GM18858 (cell line): ENCODE measurements around the gene LRRC36.

Experiments
- ATAC-seq: cut with Tn5 transposase; IDR thresholded peaks from one replicate; pipeline ENCODE4 v1.9.1; 2021; ENCODE audit not compliant: unreplicated experiment

Gene LRRC36

DNA sequence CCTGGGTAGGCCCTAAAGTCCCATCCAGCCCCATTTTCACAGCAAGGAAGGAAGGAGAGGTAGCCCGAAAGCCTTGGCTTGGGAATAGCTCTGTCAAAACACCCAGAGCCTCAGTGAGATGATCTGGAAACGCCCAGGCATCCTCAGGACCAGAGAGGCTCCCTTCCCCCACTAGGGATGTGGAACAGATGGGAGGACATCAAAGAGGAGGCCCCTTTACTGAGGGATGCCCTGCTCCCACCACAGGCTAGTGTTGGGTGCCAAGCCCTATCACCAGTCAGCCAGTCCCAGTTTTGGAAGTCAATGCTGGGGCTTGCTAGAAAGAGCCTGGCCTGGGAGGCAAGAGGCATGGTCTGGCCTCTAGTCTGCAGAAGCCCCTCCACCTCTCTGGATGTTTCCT is 62.0 kb downstream of the LRRC36 start:
- no peak for ATAC-seq

- ATAC-seq, result no peak
Measured at GRCh38 chr16:67389911-67390815, 63.5 kb downstream of the LRRC36 start.

- no peak for ATAC-seq
Measured at GRCh38 chr16:67390816-67391423, 64.3 kb downstream of the LRRC36 start.

DNA sequence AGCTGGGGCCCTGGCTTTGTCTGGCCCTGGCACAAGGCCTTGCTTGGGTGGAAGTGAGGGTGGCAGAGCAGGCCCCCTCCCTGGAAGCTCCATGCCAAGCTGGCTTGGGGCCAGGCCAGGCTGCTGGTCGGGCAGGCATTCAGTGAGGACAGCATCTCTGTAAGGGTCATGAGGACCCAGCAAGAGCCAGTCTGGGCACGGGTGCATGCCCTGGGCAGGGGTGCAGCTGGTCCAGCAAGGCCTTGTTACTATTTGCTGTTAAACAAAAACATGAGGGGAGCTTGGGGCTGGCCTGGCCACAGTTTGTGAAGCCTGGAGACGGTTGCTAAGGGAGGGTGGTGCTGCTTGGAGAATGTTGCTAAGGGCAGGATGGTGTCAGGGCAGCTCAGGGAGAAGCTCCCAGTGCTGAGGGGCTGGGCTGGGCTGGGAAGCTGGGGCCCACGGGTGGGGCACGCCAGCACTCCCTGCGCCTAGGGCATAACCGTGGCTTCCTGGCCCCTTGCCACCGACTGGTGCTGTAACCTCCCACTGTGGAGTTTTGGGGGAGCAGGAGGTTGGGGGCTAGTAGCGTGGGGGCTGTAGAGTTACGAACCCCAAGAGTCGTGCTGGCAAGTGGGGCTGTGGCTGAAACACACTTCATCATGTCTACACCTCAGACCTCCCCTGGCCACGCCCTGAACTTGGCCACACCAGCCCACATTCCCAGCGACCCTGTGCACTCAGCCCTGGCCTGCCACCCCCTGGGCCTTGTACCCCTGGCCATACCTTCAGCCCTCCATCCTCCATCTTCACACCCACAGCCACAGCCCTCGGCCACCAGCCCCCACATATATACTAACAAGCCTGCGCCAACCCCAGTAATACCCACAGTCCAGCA is 65.0 kb downstream of the LRRC36 start:
- ATAC-seq, result no peak

DNA sequence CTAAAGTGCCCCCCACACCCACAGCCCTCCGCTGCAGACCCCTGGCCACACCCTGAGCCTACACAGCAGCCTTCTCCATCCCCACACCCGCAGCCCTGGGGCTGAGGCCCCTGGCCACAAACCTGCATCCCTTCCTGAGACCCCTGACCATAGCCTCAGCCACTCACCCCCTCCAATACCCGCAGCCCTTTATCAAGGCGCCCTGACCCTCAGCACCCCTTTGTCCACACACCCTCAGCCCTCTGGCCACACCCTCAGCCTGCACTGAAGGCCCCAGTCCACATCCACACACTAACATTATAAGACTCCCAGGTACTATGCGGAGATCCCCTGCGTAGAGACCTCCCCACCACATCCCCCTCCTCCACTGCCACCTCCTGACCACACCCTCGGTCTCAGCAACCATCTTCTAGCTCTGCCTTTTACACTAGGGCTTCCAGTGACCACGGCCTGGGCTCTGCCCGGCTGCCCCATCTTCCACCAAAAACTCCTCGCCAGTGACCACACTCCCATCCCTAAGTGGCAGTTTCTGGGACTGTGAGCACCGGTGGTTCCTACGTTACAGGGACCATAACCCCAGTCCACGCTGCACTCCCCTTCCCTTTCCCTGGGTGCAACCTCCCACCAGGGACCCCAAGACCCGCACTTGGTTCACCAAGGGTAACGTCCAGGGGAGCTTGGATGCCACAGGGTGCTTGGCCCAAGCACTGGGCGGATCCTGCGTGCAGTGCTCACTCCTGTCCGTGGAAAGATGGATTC is 65.9 kb downstream of the LRRC36 start:
- ATAC-seq, result no peak

DNA sequence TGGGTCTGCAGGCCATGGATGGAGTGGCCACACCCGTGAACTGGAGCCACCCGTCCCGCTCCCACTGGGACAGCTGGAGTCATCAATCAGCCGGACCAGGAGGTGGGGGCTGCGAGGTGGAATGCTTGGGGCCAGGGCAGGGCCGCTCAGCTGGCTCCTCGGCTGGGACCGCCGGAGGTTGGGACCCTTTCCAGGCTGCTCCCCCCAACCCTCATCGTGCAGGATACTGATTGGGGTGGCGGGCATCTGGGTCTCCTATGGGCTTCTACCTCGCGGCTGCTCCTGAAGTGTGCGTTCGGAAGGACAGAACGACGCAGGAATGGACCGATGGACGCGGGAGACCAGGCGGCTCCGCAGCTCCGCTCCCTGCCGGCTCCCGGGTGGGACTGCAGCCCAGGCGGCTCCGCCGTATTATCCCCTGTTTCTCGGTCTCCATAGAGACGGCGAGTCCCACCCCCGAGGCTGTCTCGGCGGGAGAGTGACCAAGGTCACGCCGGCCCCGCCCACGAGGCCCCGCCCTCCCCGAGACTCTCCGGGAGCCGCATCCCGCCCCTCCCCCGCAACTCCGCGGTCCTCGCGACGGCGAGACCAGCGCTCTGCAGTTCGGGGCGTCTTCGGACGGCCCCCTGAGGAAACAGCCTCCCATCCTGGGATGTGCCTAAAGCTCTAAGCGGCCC is 66.6 kb downstream of the LRRC36 start, which contains the start of gene TPPP3:
Gene TPPP3 (minus strand): TSS at position 388 of the 677 bp plus-strand sequence. CDS start 2,387 bp downstream, outside the sequence.
- ATAC-seq, result no peak

DNA sequence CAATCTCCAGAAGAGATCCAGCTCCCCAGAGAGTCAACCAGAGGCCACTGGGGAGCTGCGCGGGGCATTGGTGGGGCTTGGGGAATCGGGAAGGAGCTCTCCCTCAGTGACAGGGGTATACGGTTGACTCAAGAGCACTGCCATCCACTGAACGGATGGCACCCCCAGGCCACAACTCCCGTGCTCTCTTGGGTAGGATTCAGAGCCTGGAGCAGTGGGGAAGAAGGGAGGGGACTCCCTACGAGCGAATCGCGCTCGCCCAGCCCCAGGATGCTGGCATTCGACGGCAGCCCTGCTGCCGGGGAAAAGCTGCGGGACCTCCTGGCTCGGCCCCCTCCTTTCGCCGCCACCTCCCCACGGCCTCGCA is 67.2 kb downstream of the LRRC36 start:
- no peak for ATAC-seq

DNA sequence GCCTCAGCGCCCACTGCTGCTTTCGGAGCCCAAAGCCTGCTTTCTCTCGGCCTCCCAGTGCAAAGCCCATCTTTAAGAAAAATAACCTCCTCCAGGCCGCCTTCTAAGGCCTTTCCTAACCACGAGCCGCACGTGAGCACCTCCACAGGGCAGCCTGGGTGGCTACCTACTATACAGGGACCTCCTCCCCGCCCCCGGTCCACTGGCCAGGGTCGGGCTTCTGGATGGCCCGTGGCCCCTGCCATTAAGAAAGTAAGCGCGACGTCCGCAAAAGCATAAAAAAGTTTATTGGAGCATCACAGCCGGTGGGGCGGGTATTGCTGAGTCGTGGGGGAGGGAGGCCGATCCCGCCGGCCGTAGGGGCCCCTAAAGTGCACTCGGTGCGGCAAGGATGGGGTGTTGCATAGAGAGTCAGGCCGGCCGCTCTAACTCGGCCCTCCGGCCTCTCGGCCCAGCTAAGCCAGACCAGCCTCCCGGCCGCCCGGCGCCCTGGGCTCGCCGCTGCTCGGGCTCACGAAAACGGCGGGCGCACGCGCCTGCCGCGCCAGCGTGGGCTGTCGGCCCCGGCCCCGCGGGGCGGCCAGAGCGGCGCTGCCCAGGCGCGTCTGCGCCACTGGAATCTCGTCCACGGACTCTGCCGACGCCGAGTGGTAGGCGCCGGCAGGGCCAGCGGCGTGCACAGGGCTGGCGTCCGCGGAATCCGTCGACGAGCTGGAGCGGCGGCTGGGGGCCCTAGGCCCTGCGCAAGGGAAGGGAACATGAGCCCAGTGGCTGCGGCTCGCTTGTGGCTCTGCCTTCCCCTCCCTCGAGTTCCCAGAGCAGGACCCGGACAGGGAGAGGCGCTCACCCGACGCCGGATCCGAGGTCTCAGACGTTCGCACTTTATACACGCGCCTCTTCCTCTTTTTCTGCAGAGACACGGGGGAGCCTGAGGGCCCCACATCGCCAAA is 67.8 kb downstream of the LRRC36 start:
- no peak for ATAC-seq

DNA sequence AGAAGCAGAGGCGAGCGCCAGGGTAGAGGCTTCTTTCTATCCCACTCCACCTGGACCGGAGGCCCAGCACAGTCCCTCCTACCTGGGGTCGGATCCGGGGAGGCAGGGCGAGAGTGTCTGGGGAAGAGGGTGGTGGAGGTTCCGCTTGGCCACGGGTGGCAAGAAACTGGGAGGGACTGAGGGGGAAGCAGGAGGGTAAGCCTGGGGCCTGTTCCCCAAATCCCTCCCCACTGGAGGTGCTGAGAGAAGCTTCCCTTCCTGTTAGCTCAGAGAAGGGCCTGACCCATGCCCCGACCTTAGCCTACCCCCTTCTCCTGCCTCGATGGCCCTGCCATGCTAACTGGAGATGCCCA is 68.5 kb downstream of the LRRC36 start:
- ATAC-seq, result no peak

- no peak for ATAC-seq
Measured at GRCh38 chr16:67395458-67396158, 69.0 kb downstream of the LRRC36 start.

GRCh38 chr16:67396159-67397035 is 69.8 kb downstream of the LRRC36 start:
- no peak for ATAC-seq

GRCh38 chr16:67397036-67397801 is 70.6 kb downstream of the LRRC36 start:
- no peak for ATAC-seq

DNA sequence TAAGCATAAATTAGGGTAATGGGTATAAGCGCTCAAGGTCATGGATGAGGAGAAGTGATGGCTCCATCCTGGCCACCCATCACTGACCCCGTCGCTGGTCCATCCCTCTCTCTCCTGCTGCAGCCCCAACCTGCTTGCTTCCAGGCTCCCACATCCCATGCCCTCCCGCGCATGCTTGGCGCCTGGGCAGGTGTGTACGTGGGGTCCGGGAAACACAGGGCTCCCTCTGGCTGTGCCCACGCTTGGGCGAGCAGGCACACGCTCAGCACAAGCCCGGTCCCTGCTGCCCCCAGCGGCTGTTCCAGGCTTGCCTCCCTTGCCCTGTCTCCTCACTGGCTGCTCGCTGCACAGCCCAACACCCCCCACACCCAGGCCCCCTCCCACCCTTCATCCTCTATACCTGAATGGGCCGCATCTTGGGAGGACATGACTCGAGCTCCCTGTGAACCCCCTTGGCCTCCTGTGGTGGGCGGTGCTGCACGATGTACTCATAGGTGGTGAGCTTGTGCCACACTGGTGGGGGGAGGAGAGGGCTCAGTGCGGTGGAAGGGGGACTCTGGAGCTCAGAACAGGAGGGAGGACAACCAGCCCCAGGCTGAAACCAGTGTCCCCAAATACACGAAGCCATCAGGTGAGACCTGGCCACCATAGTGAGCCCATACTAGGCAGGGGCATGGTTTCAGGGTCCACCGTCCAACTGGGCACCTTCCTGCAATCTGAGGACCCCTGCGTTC is 71.4 kb downstream of the LRRC36 start:
- ATAC-seq, result no peak

DNA sequence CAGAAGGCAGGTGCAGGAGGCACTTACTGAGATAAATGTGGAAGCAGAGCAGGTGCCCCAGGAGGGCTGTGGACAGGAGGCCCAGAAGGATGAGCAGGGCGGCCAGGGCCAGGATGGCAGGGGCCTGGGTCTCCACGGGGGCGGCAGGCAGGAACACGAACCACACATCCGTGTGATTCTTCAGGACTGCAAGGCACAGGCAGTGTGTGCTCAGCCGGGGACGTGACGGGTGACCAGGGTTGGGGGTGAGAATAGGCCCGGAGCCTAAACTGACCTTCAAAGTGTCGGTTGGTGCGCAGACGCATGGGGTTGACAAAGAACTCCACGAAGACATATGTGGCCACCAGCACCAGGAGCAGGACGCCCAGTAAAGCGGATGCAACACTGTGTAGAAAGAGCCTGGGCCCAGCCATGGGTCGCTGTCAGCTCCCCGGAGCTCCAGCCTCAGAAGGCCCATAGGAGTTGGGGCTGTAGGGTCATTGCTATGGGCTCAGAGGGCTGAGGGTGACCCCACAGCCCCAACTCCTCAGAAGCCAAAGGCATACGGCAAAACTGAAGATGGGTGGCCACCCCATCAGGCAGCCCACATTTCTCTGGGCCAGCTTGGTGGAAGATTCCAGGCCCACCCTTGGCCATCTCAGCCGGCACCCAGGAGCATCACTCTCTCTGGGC is 72.1 kb downstream of the LRRC36 start:
- ATAC-seq, result no peak

DNA sequence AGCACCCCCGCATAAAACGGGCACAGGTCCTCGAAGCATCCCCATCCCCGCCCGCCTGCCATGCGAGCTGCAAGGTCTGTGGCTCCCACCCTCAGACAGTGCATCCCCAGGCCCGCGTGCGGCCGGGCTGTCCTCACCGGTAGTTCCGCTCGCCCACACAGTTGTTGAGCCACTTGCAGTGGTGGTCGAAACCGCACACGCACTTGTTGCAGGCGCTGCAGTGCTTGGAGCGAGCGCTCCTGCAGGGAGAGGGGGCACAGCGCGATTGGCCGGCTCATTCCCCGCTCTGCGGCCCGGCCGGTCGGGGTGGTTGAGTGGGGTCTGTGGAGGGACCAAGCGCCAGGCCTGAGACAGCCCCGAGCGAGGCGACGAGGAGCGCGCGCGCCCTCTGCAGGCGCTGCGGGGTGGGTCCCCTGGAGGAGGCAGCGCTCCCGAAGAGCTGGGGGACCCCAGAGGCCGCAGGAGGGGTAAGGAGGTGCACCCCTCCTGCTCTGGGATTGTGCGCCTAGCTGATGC is 72.7 kb downstream of the LRRC36 start:
- ATAC-seq, result no peak
